ENCODE results near the gene CEP72.

Gene CEP72

GRCh38 chr5:589173-589572 lies 23.0 kb upstream of the CEP72 start:
- DNase-seq (ENCODE audit: low read depth): no peak
- no peak for TF ChIP-seq CTCF (IDR thresholded peaks at IDR 0.05; ENCODE audit: low read length, missing control alignments)
- no peak overlapping the region for H3K4me3 ChIP-seq (replicated peaks; ENCODE audit: low read depth, low read length)

GRCh38 chr5:589588-589987 lies 22.6 kb upstream of the CEP72 start:
- no peak for TF ChIP-seq CTCF (IDR thresholded peaks at IDR 0.05; ENCODE audit: low read length, missing control alignments)
- no peak for DNase-seq (ENCODE audit: low read depth)
- no peak overlapping the region for H3K4me3 ChIP-seq (replicated peaks; ENCODE audit: low read depth, low read length)

DNA sequence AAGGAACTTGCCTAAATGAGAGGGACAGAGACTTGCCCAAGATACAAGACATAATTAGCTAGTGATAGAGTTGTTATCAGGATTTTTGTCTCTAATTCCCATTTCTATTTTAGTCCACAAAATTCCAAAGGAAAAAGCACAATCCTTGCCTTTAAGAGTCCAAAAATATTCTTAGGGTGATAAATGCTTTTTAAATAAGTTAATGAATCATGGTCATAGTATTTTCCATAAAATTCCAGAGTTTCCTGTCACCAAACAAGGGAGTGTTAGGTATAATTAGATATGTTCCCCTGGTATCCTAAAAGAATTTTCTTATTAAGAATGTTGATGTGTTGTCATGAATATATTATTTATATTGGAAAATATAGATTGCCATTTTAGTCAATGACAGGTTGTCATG lies 21.8 kb upstream of the CEP72 start:
- no peak for DNase-seq (ENCODE audit: low read depth)
- no peak overlapping the region for H3K4me3 ChIP-seq (replicated peaks; ENCODE audit: low read depth, low read length)
- no peak for TF ChIP-seq CTCF (IDR thresholded peaks at IDR 0.05; ENCODE audit: low read length, missing control alignments)

DNA sequence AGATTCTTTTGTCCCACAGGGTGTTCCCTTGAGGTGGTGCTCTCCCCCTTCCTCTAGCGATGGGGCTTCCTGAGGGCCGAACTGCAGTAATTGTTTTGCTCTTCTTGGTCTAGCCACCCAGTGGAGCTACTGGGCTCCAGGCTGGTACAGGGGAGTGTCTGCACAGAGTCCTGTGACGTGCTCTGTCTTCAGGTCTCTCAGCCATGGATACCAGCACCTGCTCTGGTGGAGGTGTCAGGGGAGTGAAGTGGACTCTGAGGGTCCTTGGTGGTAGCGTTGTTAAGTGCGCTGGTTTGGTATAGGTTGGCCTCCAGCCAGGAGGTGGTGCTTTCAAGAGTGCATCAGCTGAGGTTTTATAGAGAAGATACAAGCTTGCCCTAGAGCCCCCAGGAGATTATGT lies 20.4 kb upstream of the CEP72 start:
- no peak overlapping the region for H3K4me3 ChIP-seq (replicated peaks; ENCODE audit: low read depth, low read length)
- TF ChIP-seq CTCF (IDR thresholded peaks at IDR 0.05; ENCODE audit: low read length, missing control alignments): no peak
- no peak for DNase-seq (ENCODE audit: low read depth)

DNA sequence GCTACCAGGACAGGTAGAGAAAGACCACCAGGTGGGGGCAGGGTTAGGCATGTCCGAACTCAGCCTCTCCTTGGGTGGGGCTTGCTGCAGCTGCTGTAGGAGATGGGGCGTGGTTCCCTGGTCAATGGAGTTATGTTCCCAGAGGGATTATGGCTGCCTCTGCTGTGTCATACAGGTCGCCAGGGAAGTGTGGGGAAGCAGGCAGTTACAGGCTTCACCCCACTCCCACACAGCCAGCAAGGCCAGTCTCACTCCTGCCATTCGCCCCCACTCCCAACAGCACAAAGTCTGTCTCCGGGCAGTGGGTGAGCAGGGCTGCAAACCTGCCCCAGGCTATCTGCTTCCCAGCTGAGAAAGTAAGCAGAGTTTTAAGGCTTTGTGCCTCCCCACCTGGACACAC lies 20.0 kb upstream of the CEP72 start:
- no peak overlapping the region for H3K4me3 ChIP-seq (replicated peaks; ENCODE audit: low read depth, low read length)
- TF ChIP-seq CTCF (IDR thresholded peaks at IDR 0.05; ENCODE audit: low read length, missing control alignments): no peak
- no peak for DNase-seq (ENCODE audit: low read depth)

DNA sequence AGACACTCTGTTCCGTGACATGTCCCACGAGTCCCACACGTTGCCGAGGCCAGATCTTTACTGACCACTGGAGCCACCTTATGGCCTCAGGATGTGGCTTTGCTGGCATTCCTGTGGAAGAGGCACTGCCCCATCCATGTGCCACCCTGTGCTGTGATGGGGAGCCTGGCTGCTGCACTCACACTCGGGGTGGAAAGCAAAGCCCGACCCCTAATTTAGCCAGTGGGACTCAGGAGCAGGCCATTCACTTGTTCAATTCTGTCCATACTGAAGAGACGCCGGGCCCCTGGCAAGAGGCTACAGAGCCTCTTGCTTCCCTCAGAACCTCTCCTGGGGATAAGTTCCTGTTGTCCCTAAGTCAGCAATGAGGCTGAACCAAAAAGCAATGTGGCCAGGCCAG lies 18.6 kb upstream of the CEP72 start:
- TF ChIP-seq CTCF (IDR thresholded peaks at IDR 0.05; ENCODE audit: low read length, missing control alignments): no peak
- no peak for DNase-seq (ENCODE audit: low read depth)
- no peak overlapping the region for H3K4me3 ChIP-seq (replicated peaks; ENCODE audit: low read depth, low read length)

DNA sequence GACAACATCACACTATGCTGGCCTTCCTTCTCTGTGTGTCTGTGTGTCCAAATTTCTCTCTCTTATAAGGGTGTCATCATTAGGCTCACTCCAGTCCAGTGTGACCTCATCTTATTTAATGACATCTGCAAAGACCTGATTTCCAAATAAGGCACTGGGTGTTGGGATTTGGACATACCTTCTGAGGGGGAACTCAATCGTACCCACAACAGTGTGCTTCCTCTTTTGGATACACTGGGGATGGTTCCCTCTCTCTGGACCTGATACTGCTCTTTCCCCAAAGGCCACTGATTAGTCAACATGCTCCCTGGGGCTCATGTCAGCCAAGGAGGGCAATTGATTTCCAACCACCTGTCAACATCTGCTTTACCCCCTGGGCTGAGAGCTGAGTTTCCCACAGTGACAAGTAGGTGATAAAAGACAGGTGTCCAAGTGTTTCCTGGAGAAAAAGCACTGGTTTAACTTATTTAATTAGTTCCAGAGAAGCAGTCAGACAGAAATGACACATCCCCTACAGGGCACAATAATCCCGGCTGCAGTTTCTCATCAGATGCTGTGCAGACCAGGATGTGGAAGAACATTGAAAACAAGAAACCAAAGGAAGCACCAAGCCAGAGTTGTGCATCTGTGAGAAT lies 17.8 kb upstream of the CEP72 start:
- H3K4me3 ChIP-seq (replicated peaks; ENCODE audit: low read depth, low read length): no peak overlapping the region
- DNase-seq (ENCODE audit: low read depth): no peak
- TF ChIP-seq CTCF (IDR thresholded peaks at IDR 0.05; ENCODE audit: low read length, missing control alignments): no peak
